HepG2 (cell line): ENCODE data around the gene COL4A2. TPM values are rescaled to one million over a fixed set of nuclear protein-coding genes. Genes with fewer than 3 reads are reported as not detected.

Experiments
- ATAC-seq: fragments of 200-7000 bp; cut with Tn5 transposase; 3 replicates; pipeline ENCODE4 v1.9.1; 2020; ENCODE audit warnings: mild to moderate bottlenecking, moderate library complexity
- BruUV-seq: library from RNA; stranded (reverse); fragments of 400-500 nt; replicated peaks from 2 replicates; lab custom pipeline; 2021; lab: Mats Ljungman, UMichigan
- CTCF ChIA-PET: fragments of 300-600 bp; formaldehyde crosslinking; extraction: SDS; loops from one replicate; lab custom pipeline; 2021; ENCODE audit warnings: low total read pairs, inconsistent platforms, low intra/inter-chr PET ratio; lab: Yijun Ruan, JAX
- POLR2A ChIA-PET: fragments of 350-600 bp; sonication (Branson Sonifier 250); formaldehyde crosslinking; loops from one replicate; lab custom pipeline; 2020; ENCODE audit warnings: antibody characterized with exemption, inconsistent platforms; lab: Yijun Ruan, JAX
- DNase-seq: peaks from one replicate; pipeline ENCODE4 v3.0.0-alpha.2; 2015; ENCODE audit warnings: low spot score
- FAIRE-seq: peaks from 3 replicates; lab custom pipeline; 2011; peaks lifted over from hg19 to GRCh38; lab: Jason Lieb, UNC
- H2AFZ ChIP-seq: one replicate; pipeline ENCODE4 v1.6.1; 2011; ENCODE audit warnings: low read length, inconsistent platforms
- H3K27ac ChIP-seq: fragments of 300-600 bp; 3 replicates; pipeline ENCODE4 v1.8.0; 2011; ENCODE audit warnings: mixed run types, mild to moderate bottlenecking, mixed read lengths, low read length, inconsistent platforms; ENCODE audit not compliant: insufficient read depth; ENCODE audit errors: extremely low read length
- H3K27me3 ChIP-seq, 2 experiments: fragments of 200-600 bp in 1 of 2; 2 replicates in 1 of 2; 3 replicates in 1 of 2; pipeline versions ENCODE4 v1.6.0 to v1.8.0; 2011; ENCODE audit warnings: low read length in 2 of 2, mild to moderate bottlenecking in 2 of 2, moderate library complexity in 2 of 2, inconsistent platforms in 1 of 2; ENCODE audit not compliant: insufficient read depth in 2 of 2, control insufficient read depth in 1 of 2
- H3K36me3 ChIP-seq, 2 experiments: fragments of 200-600 bp in 1 of 2; replicated peaks in 1 of 2; 2 replicates in 1 of 2; 3 replicates in 1 of 2; pipeline versions ENCODE4 v1.5.1 to v1.8.0; 2011; ENCODE audit warnings: low read length in 2 of 2, inconsistent platforms in 1 of 2; ENCODE audit not compliant: insufficient read depth in 2 of 2, control insufficient read depth in 1 of 2
- H3K4me1 ChIP-seq: 2 replicates; pipeline ENCODE4 v1.5.1; 2012; ENCODE audit warnings: low read length, inconsistent platforms; ENCODE audit not compliant: insufficient read depth
- H3K4me2 ChIP-seq: 2 replicates; pipeline ENCODE4 v1.6.0; 2011; ENCODE audit warnings: low read depth, low read length, inconsistent platforms
- H3K4me3 ChIP-seq, 3 experiments: fragments of 200-600 bp in 1 of 3; sonication (generic), shearing (Covaris generic) in 1 of 3; replicated peaks in 1 of 3; 2 replicates each; pipeline ENCODE4 v1.5.1; 2011 to 2016; ENCODE audit warnings: low read length in 3 of 3, inconsistent platforms in 2 of 3, low read depth in 2 of 3, mild to moderate bottlenecking in 2 of 3, control low read depth in 1 of 3, mixed read lengths in 1 of 3; ENCODE audit not compliant: insufficient read depth in 1 of 3
- H3K79me2 ChIP-seq: one replicate; pipeline ENCODE4 v1.6.1; 2011; ENCODE audit warnings: low read length, inconsistent platforms; ENCODE audit not compliant: insufficient read depth
- H3K9ac ChIP-seq: 2 replicates; pipeline ENCODE4 v1.6.0; 2011; ENCODE audit warnings: mild to moderate bottlenecking, low read depth, low read length, inconsistent platforms; ENCODE audit not compliant: insufficient read depth
- H3K9me3 ChIP-seq: 2 replicates; pipeline ENCODE4 v1.5.1; 2012; ENCODE audit warnings: mild to moderate bottlenecking, low read length
- H4K20me1 ChIP-seq: 2 replicates; pipeline ENCODE4 v1.6.0; 2011; ENCODE audit warnings: inconsistent platforms, mild to moderate bottlenecking, low read length, moderate library complexity; ENCODE audit not compliant: insufficient read depth
- DBP ChIP-seq: sonication (generic); formaldehyde crosslinking; IDR thresholded peaks from 2 replicates; pipeline ENCODE4 v1.4.0; 2020; ENCODE audit warnings: missing genetic modification reagents; ENCODE audit errors: not compliant biosample characterization
- DMTF1 ChIP-seq: sonication (generic); formaldehyde crosslinking; IDR thresholded peaks from 2 replicates; pipeline ENCODE4 v1.4.0; 2020; ENCODE audit warnings: mild to moderate bottlenecking, missing genetic modification reagents
- IRF2 ChIP-seq: IDR thresholded peaks from 2 replicates; pipeline ENCODE4 v1.6.1; 2018; ENCODE audit warnings: missing genetic modification reagents, missing compliant biosample characterization
- PATZ1 ChIP-seq: sonication (generic); formaldehyde crosslinking; IDR thresholded peaks from 2 replicates; pipeline ENCODE4 v1.4.0; 2020; ENCODE audit warnings: missing genetic modification reagents
- RELA ChIP-seq: sonication (generic); formaldehyde crosslinking; IDR thresholded peaks from 2 replicates; pipeline ENCODE4 v1.4.0; 2020; ENCODE audit warnings: missing genetic modification reagents
- WGBS: methylation state at CpG from one replicate; pipeline ENCODE4 v1.1.6; 2017; ENCODE audit warnings: low lambda C conversion rate; 5-methylcytosine and 5-hydroxymethylcytosine counted together
- in situ Hi-C: cut with HindIII; loops from 2 replicates; pipeline ENCODE4 v1.10.0; 2017; ENCODE audit warnings: low pct_unique_long_range_greater_than_20kb; ENCODE audit not compliant: extremely low pct_ligation_motif_present
- intact Hi-C: fragments of 100-400 bp; cut with micrococcal nuclease; formaldehyde crosslinking; loops from one replicate; pipeline ENCODE4 v1.10.0; 2022; ENCODE audit not compliant: unreplicated experiment
- polyA plus RNA-seq, 8 experiments: library from polyadenylated mRNA; depleted of rRNA in 3 of 8; stranded (reverse) in 7 of 8; unstranded in 1 of 8; fragments of >200 nt; fragmentation: Illumina TruSeq in 4 of 8; extraction: Trizol in 4 of 8; gene quantifications; 2 replicates each; pipeline versions ENCODE4 v1.2.1 to v1.2.3, GENCODE V29; 2011 to 2016; ENCODE audit warnings: low read depth in 4 of 8, missing spikeins in 1 of 8, mixed read lengths in 1 of 8; ENCODE audit not compliant: insufficient read depth in 1 of 8
- total RNA-seq, 5 experiments: library from RNA; depleted of rRNA; stranded (reverse); fragments of >200 nt; fragmentation: Illumina TruSeq; extraction: Trizol; gene quantifications; 2 replicates each; pipeline ENCODE4 v1.2.3, GENCODE V29; 2016; ENCODE audit warnings: low read depth in 1 of 5

Gene COL4A2
- total and polyA plus RNA-seq, 2 of the 13 experiments (the other 11 are each of a cell fraction or from before 2014, with no cell fraction given) = 0.22 to 1.9 TPM

GRCh38 chr13:110269509-110270185, 37.4 kb upstream of the COL4A2 start:
- Histone ChIP-seq H3K9ac (no peak overlapping the region), H3K36me3 (no peaks in the 10 kb centered on the region), H4K20me1 (no peaks in the 10 kb centered on the region), H3K79me2 (no peaks in the 10 kb centered on the region), H2AFZ (no peak overlapping the region), H3K4me3 (no peak overlapping the region), H3K9me3 (no peaks in the 10 kb centered on the region), H3K27ac (no peak overlapping the region), H3K27me3 (peaks cover 4 to 37% of the 10 kb centered on the region in 2 experiments; a peak in 2 of 5 replicates), H3K4me1 (no peaks in the 10 kb centered on the region), H3K4me2 (no peak overlapping the region)
- no peak for TF ChIP-seq DMTF1 (CRISPR knock-in tag)
- TF ChIP-seq IRF2 (CRISPR knock-in tag) = no peak
- no peak for TF ChIP-seq DBP (CRISPR knock-in tag)
- TF ChIP-seq PATZ1 (CRISPR knock-in tag) = no peak
- TF ChIP-seq RELA (CRISPR knock-in tag) = no peak
- in situ Hi-C loops = no loop called here
- ATAC-seq = no peak
- no peak for DNase-seq
- 12% methylated on average over 7 of the region's 14 CpGs for WGBS
- CTCF ChIA-PET = no interaction called here
- intact Hi-C loops = no loop called here
- no peak for FAIRE-seq
- BruUV-seq = no TSS peak
- POLR2A ChIA-PET = no interaction called here
